Activated CD4-positive, alpha-beta memory T cell treated with anti-CD3 and anti-CD28 coated beads for 36 hours (primary cell): ENCODE results near the gene C10orf105. TPM values are rescaled to one million over a fixed set of nuclear protein-coding genes. Genes with fewer than 3 reads are reported as not detected.

Experiments used
- CTCF ChIA-PET: fragments of 350-600 bp; sonication (Branson Sonifier 250); formaldehyde crosslinking; loops from one replicate; lab custom pipeline; 2021; ENCODE audit warnings: antibody characterized with exemption, inconsistent platforms; lab: Charles Lee
- POLR2A ChIA-PET: fragments of 350-600 bp; sonication (Branson Sonifier 250); formaldehyde crosslinking; loops from one replicate; lab custom pipeline; 2021; ENCODE audit warnings: antibody characterized with exemption; lab: Charles Lee
- DNase-seq: peaks from one replicate; pipeline ENCODE4 v3.0.0-alpha.2; 2020
- H3K27ac Mint-ChIP-seq: one replicate; pipeline ENCODE4 v1.8.0; 2021; ENCODE audit warnings: mixed read lengths
- H3K27me3 Mint-ChIP-seq: one replicate; pipeline ENCODE4 v1.8.0; 2021; ENCODE audit warnings: mixed read lengths
- H3K36me3 Mint-ChIP-seq: one replicate; pipeline ENCODE4 v1.8.0; 2021; ENCODE audit warnings: mixed read lengths
- H3K4me1 Mint-ChIP-seq: one replicate; pipeline ENCODE4 v1.8.0; 2021; ENCODE audit warnings: low read depth, mixed read lengths
- H3K4me3 Mint-ChIP-seq: one replicate; pipeline ENCODE4 v1.8.0; 2021; ENCODE audit warnings: mild to moderate bottlenecking, mixed read lengths
- H3K9me3 Mint-ChIP-seq: one replicate; pipeline ENCODE4 v1.8.0; 2021; ENCODE audit warnings: mixed read lengths
- intact Hi-C: fragments of 100-400 bp; cut with micrococcal nuclease; formaldehyde crosslinking; loops from one replicate; pipeline ENCODE4 v1.15.1; 2023
- total RNA-seq, 2 experiments: library from RNA; stranded (reverse); gene quantifications; one replicate each; pipeline ENCODE4 v1.2.3, GENCODE V29; 2021

Gene C10orf105
- total RNA-seq, 2 experiments from 2014 or later: 0.63 to 0.76 TPM

- CTCF ChIA-PET: interaction anchor here (1.2 to 3.3 kb wide), 6 partner anchors 9 to 34 kb away, joined by 3 to 30 read pairs (median 3); no protein-coding TSS in a partner anchor
- Mint-ChIP-seq H3K4me1 (peaks cover 95% of the 10 kb centered on the region), H3K27ac (peak overlapping the region; percentile 98), H3K4me3 (peak overlapping the region; percentile 60), H3K9me3 (no peaks in the 10 kb centered on the region), H3K36me3 (no peaks in the 10 kb centered on the region), H3K27me3 (no peaks in the 10 kb centered on the region)
- intact Hi-C loops: loop anchor here (1.0 to 5.0 kb wide), 4 partner anchors 9 to 39 kb away; no protein-coding TSS in a partner anchor
- peak; percentile 76 for DNase-seq
- POLR2A ChIA-PET: interaction anchor here (0.7 to 3.9 kb wide), 7 partner anchors 9 to 38 kb away, joined by 3 to 36 read pairs (median 8); partner anchors contain the start of gene VSIR
Observed at GRCh38 chr10:71735709-71736569, 16.4 kb upstream of the C10orf105 start.

DNA sequence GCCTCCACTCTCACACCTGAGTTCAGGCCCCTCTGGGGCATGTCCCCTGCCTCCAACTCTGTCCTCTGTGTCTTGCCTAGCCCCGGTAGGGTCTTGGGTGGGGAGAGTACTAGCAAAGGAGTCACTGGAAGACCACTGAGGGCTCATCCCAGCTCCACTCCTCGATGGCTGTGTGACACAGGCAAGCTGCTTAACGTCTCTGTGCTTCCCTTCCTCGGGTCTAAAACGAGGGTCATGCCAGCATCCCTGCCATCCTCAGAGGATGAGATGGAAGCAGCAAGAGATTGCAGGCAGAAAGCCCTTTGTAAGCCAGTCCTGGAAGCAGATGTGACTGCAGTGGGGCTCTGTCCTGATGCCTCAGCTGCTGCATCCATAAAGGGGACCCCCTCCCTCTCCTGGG is 15.2 kb upstream of the C10orf105 start:
- Mint-ChIP-seq H3K9me3 (no peaks in the 10 kb centered on the region), H3K4me1 (peaks cover 92% of the 10 kb centered on the region), H3K27ac (peak overlapping the region; percentile 98), H3K27me3 (no peaks in the 10 kb centered on the region), H3K36me3 (no peaks in the 10 kb centered on the region), H3K4me3 (no peak overlapping the region)
- DNase-seq: no peak
- ChIA-PET POLR2A (interaction anchor here (0.7 to 3.9 kb wide), 3 partner anchors 8 to 37 kb away, joined by 3 to 36 read pairs (median 5); no protein-coding TSS in a partner anchor), CTCF (interaction anchor here (1.2 to 3.3 kb wide), 2 partner anchors 8 to 34 kb away, joined by 3 to 30 read pairs; no protein-coding TSS in a partner anchor)
- intact Hi-C loops: loop anchor here (5.0 kb wide), 1 partner anchor 37 kb away; no protein-coding TSS in a partner anchor

DNA sequence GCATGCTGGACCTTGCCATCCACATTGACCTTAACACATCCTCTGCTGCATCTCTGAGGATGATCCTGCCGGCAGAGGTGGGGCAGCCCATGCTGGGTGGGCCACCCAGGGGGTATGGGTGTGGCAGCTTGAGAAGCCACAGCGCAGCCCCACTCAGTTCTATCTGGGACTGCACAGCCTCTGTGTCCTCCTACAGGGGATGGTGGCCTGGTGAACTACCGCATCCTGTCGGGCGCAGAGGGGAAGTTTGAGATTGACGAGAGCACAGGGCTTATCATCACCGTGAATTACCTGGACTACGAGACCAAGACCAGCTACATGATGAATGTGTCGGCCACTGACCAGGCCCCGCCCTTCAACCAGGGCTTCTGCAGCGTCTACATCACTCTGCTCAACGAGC is 12.2 kb upstream of the C10orf105 start:
- H3K9me3 Mint-ChIP-seq: no peaks in the 10 kb centered on the region
- DNase-seq: no peak
- CTCF ChIA-PET: interaction anchor here (1.2 to 10.0 kb wide), 5 partner anchors 11 to 42 kb away, joined by 3 to 118 read pairs (median 6); partner anchors contain the start of gene VSIR
- no peaks in the 10 kb centered on the region for H3K27me3 Mint-ChIP-seq
- peak overlapping the region; percentile 77 for H3K27ac Mint-ChIP-seq
- intact Hi-C loops: no loop called here
- POLR2A ChIA-PET: interaction anchor here (2.1 to 4.6 kb wide), 2 partner anchors 16 to 36 kb away, joined by 6 to 15 read pairs; no protein-coding TSS in a partner anchor
- H3K4me3 Mint-ChIP-seq: no peak overlapping the region
- H3K36me3 Mint-ChIP-seq: no peaks in the 10 kb centered on the region
- H3K4me1 Mint-ChIP-seq: peaks cover 92% of the 10 kb centered on the region

GRCh38 chr10:71729161-71729636 is 9.6 kb upstream of the C10orf105 start:
- no peaks in the 10 kb centered on the region for H3K9me3 Mint-ChIP-seq
- peak overlapping the region; percentile 99 for H3K27ac Mint-ChIP-seq
- ChIA-PET POLR2A (interaction anchor here (1.3 to 5.4 kb wide), 7 partner anchors 7 to 44 kb away, joined by 5 to 51 read pairs (median 15); partner anchors contain the start of gene VSIR), CTCF (interaction anchor here (1.0 to 10.0 kb wide), 6 partner anchors 20 to 44 kb away, joined by 3 to 118 read pairs (median 44); partner anchors contain the start of gene VSIR)
- DNase-seq: no peak
- no peaks in the 10 kb centered on the region for H3K27me3 Mint-ChIP-seq
- H3K4me1 Mint-ChIP-seq: peaks cover 92% of the 10 kb centered on the region
- H3K36me3 Mint-ChIP-seq: no peaks in the 10 kb centered on the region
- peak overlapping the region; percentile 20 for H3K4me3 Mint-ChIP-seq
- intact Hi-C loops: loop anchor here (5.0 to 10.0 kb wide), 2 partner anchors 123 to 606 kb away; partner anchors contain the start of gene PSAP

GRCh38 chr10:71727738-71728737 is 8.5 kb upstream of the C10orf105 start:
- Mint-ChIP-seq H3K36me3 (no peaks in the 10 kb centered on the region), H3K9me3 (no peaks in the 10 kb centered on the region), H3K4me3 (peak overlapping the region; percentile 58), H3K27me3 (no peaks in the 10 kb centered on the region), H3K4me1 (peaks cover 95% of the 10 kb centered on the region), H3K27ac (peak overlapping the region; percentile 99)
- CTCF ChIA-PET: interaction anchor here (1.0 to 10.0 kb wide), 9 partner anchors 9 to 46 kb away, joined by 3 to 118 read pairs (median 30); partner anchors contain the start of gene VSIR
- intact Hi-C loops: loop anchor here (1.0 to 10.0 kb wide), 4 partner anchors 8 to 607 kb away; partner anchors contain the start of genes PSAP and SPOCK2
- POLR2A ChIA-PET: interaction anchor here (1.2 to 5.4 kb wide), 9 partner anchors 9 to 45 kb away, joined by 3 to 51 read pairs (median 9); partner anchors contain the start of gene VSIR
- DNase-seq: peak; percentile 87

DNA sequence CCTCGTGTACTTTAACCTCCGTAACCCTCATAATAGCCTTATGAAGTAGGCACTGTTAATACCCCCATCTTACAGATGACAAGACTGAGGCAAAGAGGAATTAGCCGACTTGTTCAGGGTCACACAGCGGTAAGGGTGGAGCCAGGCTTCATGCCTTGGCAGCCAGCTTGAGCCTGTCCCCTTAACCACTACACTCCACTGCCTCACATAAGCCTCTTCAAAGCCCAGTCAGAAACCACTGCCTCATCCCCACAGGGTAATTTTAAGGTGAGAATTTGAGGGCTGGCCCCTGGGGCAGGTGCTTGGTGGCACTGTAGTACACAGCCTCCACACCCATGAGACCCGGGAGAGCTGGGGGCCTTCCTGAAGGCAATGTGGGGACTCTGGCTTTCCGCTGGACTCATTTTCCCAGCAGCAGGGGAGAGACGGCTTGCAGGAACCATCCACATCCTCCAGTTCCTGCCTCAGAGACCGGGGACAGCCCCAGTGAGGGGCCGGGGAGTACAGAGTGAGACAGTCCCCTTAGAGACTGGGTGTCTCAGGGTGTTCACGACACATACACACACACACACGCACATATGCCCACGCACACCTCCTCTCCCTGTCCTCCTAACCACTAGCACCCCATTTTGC is 7.6 kb upstream of the C10orf105 start:
- no peaks in the 10 kb centered on the region for H3K9me3 Mint-ChIP-seq
- H3K36me3 Mint-ChIP-seq: no peaks in the 10 kb centered on the region
- DNase-seq: peak; percentile 82
- peak overlapping the region; percentile 58 for H3K4me3 Mint-ChIP-seq
- H3K27ac Mint-ChIP-seq: peak overlapping the region; percentile 99
- H3K27me3 Mint-ChIP-seq: no peaks in the 10 kb centered on the region
- H3K4me1 Mint-ChIP-seq: peaks cover 91% of the 10 kb centered on the region
- intact Hi-C loops: loop anchor here (1.0 to 10.0 kb wide), 4 partner anchors 9 to 608 kb away; partner anchors contain the start of genes PSAP and SPOCK2
- ChIA-PET CTCF (interaction anchor here (0.8 to 10.0 kb wide), 16 partner anchors 9 to 170 kb away, joined by 3 to 118 read pairs (median 13); partner anchors contain the start of gene VSIR), POLR2A (interaction anchor here (1.0 to 5.4 kb wide), 12 partner anchors 9 to 46 kb away, joined by 3 to 51 read pairs (median 12); partner anchors contain the start of gene VSIR)

DNA sequence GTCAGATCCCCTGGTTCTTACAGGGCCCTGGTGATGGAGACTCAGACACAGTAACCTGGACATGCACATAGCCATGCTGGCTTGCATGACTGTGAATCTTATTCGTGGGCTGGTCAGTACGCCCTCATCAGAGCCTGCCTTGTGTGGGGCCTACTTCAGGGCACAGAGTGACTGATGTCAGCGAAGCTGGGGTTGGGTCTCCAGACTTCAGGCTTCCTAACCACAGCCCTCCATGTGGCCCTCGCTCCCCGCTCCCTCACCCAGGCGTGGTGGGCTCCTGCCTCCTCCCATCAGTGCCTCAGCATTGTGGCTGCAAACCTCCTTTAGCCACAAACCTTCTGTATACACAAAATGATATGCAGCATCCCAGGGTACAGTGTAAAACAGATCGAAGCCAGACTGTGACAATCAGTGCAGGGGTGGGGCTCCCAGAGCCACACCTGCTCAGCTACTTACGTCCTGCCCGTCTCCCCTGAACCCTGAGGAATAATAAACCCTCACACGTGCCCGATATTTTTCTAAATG is 7.1 kb upstream of the C10orf105 start:
- Mint-ChIP-seq H3K27me3 (no peaks in the 10 kb centered on the region), H3K4me1 (peaks cover 85% of the 10 kb centered on the region), H3K27ac (peak overlapping the region; percentile 99), H3K4me3 (peak overlapping the region; percentile 58), H3K9me3 (no peaks in the 10 kb centered on the region), H3K36me3 (no peaks in the 10 kb centered on the region)
- peak; percentile 60 for DNase-seq
- POLR2A ChIA-PET: interaction anchor here (1.0 to 5.4 kb wide), 10 partner anchors 10 to 46 kb away, joined by 3 to 51 read pairs (median 16); partner anchors contain the start of gene VSIR
- intact Hi-C loops: loop anchor here (1.0 to 10.0 kb wide), 7 partner anchors 10 to 608 kb away; partner anchors contain the start of genes PSAP and SPOCK2
- CTCF ChIA-PET: interaction anchor here (0.6 to 10.0 kb wide), 21 partner anchors 10 to 322 kb away, joined by 3 to 118 read pairs (median 7); partner anchors contain the start of gene VSIR

GRCh38 chr10:71725998-71726579 is 6.5 kb upstream of the C10orf105 start:
- Mint-ChIP-seq H3K27me3 (no peaks in the 10 kb centered on the region), H3K4me1 (peaks cover 80% of the 10 kb centered on the region), H3K4me3 (peak overlapping the region; percentile 58), H3K36me3 (no peaks in the 10 kb centered on the region), H3K27ac (peak overlapping the region; percentile 99), H3K9me3 (no peaks in the 10 kb centered on the region)
- peak; percentile 93 for DNase-seq
- POLR2A ChIA-PET: interaction anchor here (1.0 to 5.4 kb wide), 10 partner anchors 11 to 47 kb away, joined by 3 to 51 read pairs (median 16); partner anchors contain the start of gene VSIR
- intact Hi-C loops: loop anchor here (1.0 to 10.0 kb wide), 6 partner anchors 13 to 609 kb away; partner anchors contain the start of genes PSAP and SPOCK2
- CTCF ChIA-PET: interaction anchor here (0.6 to 10.0 kb wide), 23 partner anchors 10 to 323 kb away, joined by 3 to 118 read pairs (median 4); partner anchors contain the start of gene VSIR

- Mint-ChIP-seq H3K9me3 (no peaks in the 10 kb centered on the region), H3K27me3 (no peaks in the 10 kb centered on the region), H3K27ac (peak overlapping the region; percentile 99), H3K4me3 (peak overlapping the region; percentile 58), H3K36me3 (no peaks in the 10 kb centered on the region), H3K4me1 (peaks cover 73% of the 10 kb centered on the region)
- DNase-seq: no peak
- intact Hi-C loops: loop anchor here (5.0 to 10.0 kb wide), 2 partner anchors 127 to 610 kb away; partner anchors contain the start of gene PSAP
- POLR2A ChIA-PET: interaction anchor here (1.2 to 5.4 kb wide), 7 partner anchors 11 to 48 kb away, joined by 3 to 51 read pairs (median 33); partner anchors contain the start of gene VSIR
- CTCF ChIA-PET: interaction anchor here (0.6 to 10.0 kb wide), 16 partner anchors 9 to 88 kb away, joined by 3 to 118 read pairs (median 13); partner anchors contain the start of gene VSIR
Observed at GRCh38 chr10:71725249-71725648, 5.7 kb upstream of the C10orf105 start.
